Breast epithelium (tissue), 4 donors: ENCODE measurements around the gene ANKRD10. TPM values are rescaled to one million over a fixed set of nuclear protein-coding genes. Genes with fewer than 3 reads are reported as not detected.
"Not testable (repeated sequence)": the region's sequence is repeated elsewhere in the genome, so short reads cannot be mapped to it uniquely, and the experiment has no call there.

Source experiments
- DNase-seq, 2 donors: peaks; one replicate each; pipeline ENCODE4 v3.0.0-alpha.2; 2019; ENCODE audit warnings: low spot score in 2 of 2
- H3K27ac ChIP-seq, 2 donors: fragments of 200-600 bp; sonication (generic) in 1 of 2; one replicate each; pipeline ENCODE4 v1.5.1; 2016 to 2019; ENCODE audit warnings: mild to moderate bottlenecking in 1 of 2
- H3K27me3 ChIP-seq, 2 donors: fragments of 200-600 bp; sonication (generic) in 1 of 2; one replicate each; pipeline versions ENCODE4 v1.5.1 to v1.6.0; 2017 to 2019; ENCODE audit warnings: control low read depth in 1 of 2, mild to moderate bottlenecking in 1 of 2
- H3K36me3 ChIP-seq: fragments of 200-600 bp; one replicate; pipeline ENCODE4 v1.5.1; 2019
- H3K4me1 ChIP-seq, 2 donors: fragments of 200-600 bp; sonication (generic); one replicate each; pipeline ENCODE4 v1.5.1; 2016 to 2019; ENCODE audit warnings: control low read depth in 1 of 2
- H3K4me3 ChIP-seq, 3 donors: fragments of 200-600 bp; sonication (generic); 1 replicate in 2 of 3; 2 replicates in 1 of 3; pipeline ENCODE4 v1.5.1; 2016 to 2019; ENCODE audit warnings: mild to moderate bottlenecking in 3 of 3, moderate library complexity in 2 of 3
- H3K9me3 ChIP-seq, 2 donors: fragments of 200-600 bp; sonication (generic) in 1 of 2; one replicate each; pipeline ENCODE4 v1.5.1; 2016 to 2019; ENCODE audit warnings: control low read depth in 1 of 2
- CTCF ChIP-seq, 3 donors: fragments of 450-650 bp; IDR thresholded peaks; one replicate each; pipeline ENCODE4 v1.5.1; 2016 to 2017; ENCODE audit warnings: antibody characterized with exemption in 3 of 3, mild to moderate bottlenecking in 3 of 3, moderate library complexity in 3 of 3
- POLR2A ChIP-seq: fragments of 450-650 bp; IDR thresholded peaks from one replicate; pipeline ENCODE4 v1.6.1; 2016; ENCODE audit warnings: antibody characterized with exemption, mild to moderate bottlenecking, moderate library complexity
- POLR2AphosphoS5 ChIP-seq, 3 donors: sonication (generic); formaldehyde crosslinking; IDR thresholded peaks; one replicate each; pipeline ENCODE4 v1.6.1; 2017; ENCODE audit warnings: antibody characterized with exemption in 3 of 3
- intact Hi-C: fragments of 100-400 bp; cut with DNase I; formaldehyde crosslinking; loops from one replicate; pipeline ENCODE4 v1.15.1; 2023; ENCODE audit warnings: low total_unique reads
- total RNA-seq, 3 donors: library from RNA; depleted of rRNA; stranded (reverse); fragments of >200 nt; gene quantifications; one replicate each; pipeline ENCODE4 v1.1.0, GENCODE V29; 2016

Gene ANKRD10
- total RNA-seq, 3 donors from 2014 or later: 133 to 206 (median 193) TPM

DNA sequence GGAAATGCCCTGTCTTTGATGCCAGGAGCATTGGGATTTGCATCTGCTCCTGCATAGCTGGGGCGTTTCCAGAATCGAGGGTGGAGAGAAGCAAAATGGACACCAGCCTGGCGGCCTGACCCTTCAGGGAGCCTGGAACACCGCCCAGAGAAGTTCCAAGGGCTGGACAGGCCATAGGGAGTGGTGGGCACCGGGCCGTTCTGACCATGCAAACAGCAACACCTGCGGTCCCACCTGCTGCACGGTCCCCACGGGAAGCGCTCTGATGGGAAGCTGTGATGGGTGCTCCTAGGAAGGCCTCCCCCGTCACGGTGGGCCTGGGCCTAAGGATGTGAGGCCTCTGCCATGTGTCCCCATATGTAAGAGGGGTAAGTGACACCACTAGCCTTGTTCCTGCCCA is 34.2 kb upstream of the ANKRD10 start:
- H3K4me1 ChIP-seq: no peaks in the 10 kb centered on the region
- no peaks in the 10 kb centered on the region for H3K9me3 ChIP-seq
- H3K27me3 ChIP-seq: no peaks in the 10 kb centered on the region
- no peaks in the 10 kb centered on the region for H3K36me3 ChIP-seq
- DNase-seq: no peak
- TF ChIP-seq POLR2A (no peak), CTCF (IDR thresholded peaks at IDR 0.05) (no peak), POLR2AphosphoS5 (IDR thresholded peaks at IDR 0.05) (no peak)
- H3K4me3 ChIP-seq: no peak overlapping the region
- H3K27ac ChIP-seq: no peak overlapping the region
- intact Hi-C loops: no loop called here

DNA sequence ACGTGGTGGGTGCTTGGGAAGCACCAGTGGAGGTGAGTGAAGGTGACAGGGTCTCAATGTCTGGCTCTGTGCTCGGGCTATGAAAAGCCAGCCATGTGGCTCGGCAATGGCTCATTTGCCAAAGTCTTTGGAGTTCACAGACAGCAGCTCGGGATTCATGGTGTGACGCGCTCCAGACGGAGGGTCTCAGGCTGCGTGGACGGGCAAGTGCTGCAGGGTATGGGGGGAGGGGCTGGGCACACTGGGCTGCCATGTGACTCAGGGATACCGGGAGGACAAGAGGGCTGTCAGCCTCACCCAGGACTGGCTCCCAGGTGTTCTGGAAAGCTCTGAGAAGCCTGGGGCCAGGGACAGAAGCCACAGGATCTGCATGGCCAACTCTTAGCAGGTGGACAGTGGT is 32.5 kb upstream of the ANKRD10 start:
- intact Hi-C loops, H3K4me1 ChIP-seq, H3K9me3 ChIP-seq, DNase-seq, H3K27me3 ChIP-seq, H3K4me3 ChIP-seq, H3K36me3 ChIP-seq, H3K27ac ChIP-seq: not testable (repeated sequence)

DNA sequence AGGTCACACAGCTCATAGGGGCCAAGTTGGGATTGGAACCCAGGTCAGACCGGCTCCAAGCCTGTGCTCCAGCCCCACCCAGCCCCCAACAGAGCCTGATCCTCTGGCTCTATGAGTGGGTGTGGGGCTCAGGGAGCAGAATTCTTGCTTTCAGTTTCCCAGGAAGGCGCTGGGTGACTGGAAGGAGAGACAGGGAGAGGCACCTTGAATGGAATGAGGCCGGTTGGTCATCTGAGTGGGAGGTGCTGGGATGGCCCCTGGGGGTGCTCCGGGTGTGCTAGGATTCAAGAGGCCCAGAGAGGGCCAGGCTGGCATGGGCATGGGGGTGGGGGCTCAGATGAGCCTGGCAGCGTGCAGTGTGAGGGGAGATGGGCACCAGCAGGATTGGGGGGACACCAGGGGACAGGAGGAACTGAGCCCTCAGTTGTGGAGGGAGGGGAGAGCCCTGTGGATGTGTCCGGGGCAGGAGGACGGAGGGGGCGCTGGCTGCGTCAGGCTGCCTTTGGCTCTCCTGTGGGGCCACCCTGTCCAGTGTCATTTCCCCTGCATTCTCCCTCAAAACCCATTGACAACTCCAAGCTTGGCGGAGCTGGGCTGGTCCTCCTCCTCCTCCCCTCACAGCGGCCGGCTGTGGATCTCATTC is 31.2 kb upstream of the ANKRD10 start:
- H3K27me3 ChIP-seq: no peaks in the 10 kb centered on the region
- no peaks in the 10 kb centered on the region for H3K36me3 ChIP-seq
- H3K27ac ChIP-seq: no peak overlapping the region
- no peaks in the 10 kb centered on the region for H3K9me3 ChIP-seq
- no peaks in the 10 kb centered on the region for H3K4me1 ChIP-seq
- TF ChIP-seq POLR2AphosphoS5 (IDR thresholded peaks at IDR 0.05) (no peak), POLR2A (no peak), CTCF (IDR thresholded peaks at IDR 0.05) (no peak)
- DNase-seq: no peak
- intact Hi-C loops: no loop called here
- no peak overlapping the region for H3K4me3 ChIP-seq

DNA sequence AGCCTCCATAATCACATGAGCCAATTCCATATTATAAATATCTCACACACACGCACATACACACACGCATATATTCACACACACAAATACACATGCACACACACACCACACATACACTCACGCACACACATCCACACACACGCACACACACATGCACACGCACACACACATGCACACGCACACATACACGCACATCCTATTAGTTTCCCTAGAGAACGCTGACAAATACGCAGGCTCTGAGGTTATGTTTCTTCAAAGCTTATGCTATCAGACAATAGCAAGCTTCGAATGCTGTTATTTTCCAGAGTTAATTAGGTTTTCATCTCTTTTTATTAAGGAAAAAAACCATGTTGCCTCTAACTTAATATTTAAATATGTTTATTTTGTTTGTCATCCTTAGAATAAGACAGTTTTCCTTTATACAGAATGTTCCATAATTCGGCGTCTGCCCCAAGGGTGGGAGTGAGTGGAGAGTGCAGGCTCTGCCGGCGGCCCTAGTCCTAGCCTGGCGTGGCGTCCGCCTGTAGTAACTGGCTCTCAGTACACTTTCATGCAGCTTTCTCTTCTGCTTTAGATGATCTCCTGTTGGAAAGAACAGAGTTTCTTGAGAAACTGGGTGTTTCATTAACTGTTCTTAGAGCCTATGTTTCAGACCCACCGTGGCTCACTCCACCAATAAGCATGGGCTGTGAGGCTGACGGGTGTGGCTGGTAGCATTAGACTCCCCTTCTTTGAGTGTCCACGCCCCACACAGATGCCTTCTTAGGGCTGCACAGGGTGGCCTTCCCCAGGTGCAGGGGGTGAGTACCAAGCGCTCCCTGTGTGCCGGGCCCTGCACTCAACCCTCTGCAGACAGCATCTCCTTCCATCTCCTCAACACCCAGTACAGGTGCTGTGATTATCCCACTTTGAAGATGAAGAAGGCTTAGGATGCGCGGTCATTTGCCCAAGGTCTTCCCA is 30.4 kb upstream of the ANKRD10 start:
- H3K27me3 ChIP-seq: no peaks in the 10 kb centered on the region
- DNase-seq: no peak
- intact Hi-C loops: no loop called here
- no peaks in the 10 kb centered on the region for H3K36me3 ChIP-seq
- H3K9me3 ChIP-seq: no peaks in the 10 kb centered on the region
- no peaks in the 10 kb centered on the region for H3K4me1 ChIP-seq
- no peak for TF ChIP-seq POLR2AphosphoS5 (IDR thresholded peaks at IDR 0.05)
- no peak for TF ChIP-seq POLR2A
- no peak for TF ChIP-seq CTCF (IDR thresholded peaks at IDR 0.05)
- H3K27ac ChIP-seq: no peak overlapping the region
- H3K4me3 ChIP-seq: no peak overlapping the region

DNA sequence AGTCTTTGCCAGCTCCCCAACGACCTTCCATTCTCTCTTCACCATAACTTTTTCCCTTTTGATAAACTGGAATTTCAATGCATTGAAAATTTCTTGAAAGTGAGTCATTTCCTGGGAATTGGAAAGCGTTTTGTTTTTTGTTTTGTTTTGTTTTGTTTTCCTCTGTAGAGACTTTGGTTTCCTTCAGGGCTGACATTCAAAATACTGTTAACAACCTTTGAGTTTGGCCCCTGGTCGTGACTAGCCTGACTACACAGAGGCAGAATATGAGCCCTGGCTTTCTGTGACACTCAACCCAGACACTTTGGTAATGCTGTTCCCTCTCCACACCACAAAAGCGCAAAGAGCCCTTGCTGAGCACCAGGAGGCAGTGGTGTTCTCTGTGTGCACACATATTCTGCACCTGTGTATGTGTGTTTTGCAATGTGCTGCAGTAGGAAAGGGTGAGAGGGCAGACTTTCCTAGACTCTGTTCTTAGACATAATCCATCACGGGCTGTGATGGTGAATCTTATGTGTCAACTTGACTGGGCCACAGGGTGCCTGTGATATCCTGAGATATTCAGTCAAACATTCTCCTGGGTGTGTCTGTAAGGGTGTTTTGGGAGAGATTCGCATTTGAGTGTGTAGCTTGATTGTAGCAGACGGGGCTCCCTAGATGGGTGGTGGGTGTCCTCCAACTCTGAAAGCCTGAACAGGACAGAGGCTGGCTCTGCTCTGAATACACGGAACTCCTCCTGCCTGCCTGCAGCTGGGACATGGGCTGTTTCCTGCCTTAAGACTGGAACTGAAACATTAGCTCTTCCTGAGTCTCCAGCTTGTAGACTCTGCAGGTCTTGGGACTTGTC is 29.5 kb upstream of the ANKRD10 start:
- Histone ChIP-seq H3K27me3 (no peaks in the 10 kb centered on the region), H3K27ac (no peak overlapping the region), H3K4me1 (no peaks in the 10 kb centered on the region), H3K36me3 (no peaks in the 10 kb centered on the region), H3K4me3 (no peak overlapping the region), H3K9me3 (no peaks in the 10 kb centered on the region)
- intact Hi-C loops: no loop called here
- no peak for DNase-seq
- TF ChIP-seq POLR2AphosphoS5 (IDR thresholded peaks at IDR 0.05) (no peak), POLR2A (no peak), CTCF (IDR thresholded peaks at IDR 0.05) (peak in 1 of 3 donors; percentile 9)
